Ovary (tissue), 9 donors: ENCODE measurements around the gene ARCN1. TPM values are rescaled to one million over a fixed set of nuclear protein-coding genes. Genes with fewer than 3 reads are reported as not detected.
"Not testable (repeated sequence)": the region's sequence is repeated elsewhere in the genome, so short reads cannot be mapped to it uniquely, and the experiment has no call there.

Source experiments
- DNase-seq, 5 donors: peaks; one replicate each; pipeline ENCODE4 v3.0.0-alpha.2; 2019 to 2020
- H3K27ac ChIP-seq, 2 donors: fragments of 200-600 bp; one replicate each; pipeline versions ENCODE4 v1.5.1 to v1.8.0; 2019 to 2022
- H3K27me3 ChIP-seq: fragments of 200-600 bp; one replicate; pipeline ENCODE4 v1.8.0; 2022
- H3K36me3 ChIP-seq: fragments of 200-600 bp; sonication (generic); one replicate; pipeline ENCODE4 v1.5.1; 2019
- H3K4me1 ChIP-seq: one replicate; pipeline ENCODE4 v1.8.1; 2013; ENCODE audit warnings: mild to moderate bottlenecking, moderate library complexity; ENCODE audit not compliant: insufficient read depth
- H3K4me3 ChIP-seq: fragments of 200-600 bp; sonication (generic); one replicate; pipeline ENCODE4 v1.5.1; 2017
- H3K9me3 ChIP-seq, 2 donors: fragments of 200-600 bp in 1 of 2; sonication (generic) in 1 of 2; one replicate each; pipeline versions ENCODE4 v1.5.1 to v1.8.1; 2013 to 2019; ENCODE audit warnings: mild to moderate bottlenecking in 1 of 2, moderate library complexity in 1 of 2
- EP300 ChIP-seq: sonication (generic); formaldehyde crosslinking; IDR thresholded peaks from one replicate; pipeline ENCODE4 v1.6.1; 2017; ENCODE audit warnings: antibody characterized with exemption
- POLR2A ChIP-seq: fragments of 450-650 bp; IDR thresholded peaks from one replicate; pipeline ENCODE4 v1.6.1; 2017; ENCODE audit warnings: antibody characterized with exemption, mild to moderate bottlenecking, moderate library complexity
- WGBS, 3 donors: extraction: QIAGEN DNeasy Blood & Tissue Kit in 1 of 3; methylation state at CpG; one replicate each; pipeline versions ENCODE4 v1.1.5 to v1.1.7; 2013 to 2017; 5-methylcytosine and 5-hydroxymethylcytosine counted together
- intact Hi-C, 4 donors: fragments of 100-400 bp; cut with DNase I; formaldehyde crosslinking; loops; one replicate each; pipeline versions ENCODE4 v1.11.0 to v1.15.1; 2022 to 2023
- polyA plus RNA-seq, 2 donors: library from polyadenylated mRNA; stranded (reverse); fragments of 200-250 nt in 1 of 2; fragments of 350-450 nt in 1 of 2; fragmentation: Illumina TruSeq in 1 of 2; extraction: RNeasy Lipid Tissue Mini Kit (QIAGEN cat#74804) in 1 of 2; gene quantifications; one replicate each; pipeline ENCODE4 v1.2.3, GENCODE V29; 2013 to 2014
- total RNA-seq, 7 donors: library from RNA; depleted of rRNA in 2 of 7; stranded (reverse); fragments of >200 nt in 2 of 7; fragmentation: NEBNext Ultra II Directional in 3 of 7; extraction: Animal tissue kit (Norgen Biotek cat#: 25700) in 3 of 7; gene quantifications; one replicate each; pipeline versions ENCODE4 v1.1.0 to v1.2.4, GENCODE V29; 2016 to 2023
- TF ChIP-seq, protein P1 (sequence below), 3 donors: fragments of 450-650 bp in 2 of 3; fragments of 200-600 bp in 1 of 3; IDR thresholded peaks; one replicate each; pipeline versions ENCODE4 v1.5.1 to v1.8.0; 2016 to 2022; ENCODE audit warnings: antibody characterized with exemption in 3 of 3, mild to moderate bottlenecking in 1 of 3
- donor health status: DM: no; HTN: no; CAD: no; lungs with moderate emphysema.
- donor health status: DM: no; HTN: no; CAD: no.
- donor health status: Bipolar disorder and iron deficiency.
- donor health status: DM: yes; HTN: yes; CAD: no.
- donor health status: DM: no; HTN: no; CAD: no.
- donor health status: DM: yes; HTN: yes; CAD: no.

ARCN1 gene
- total and polyA plus RNA-seq, 9 donors: 60.2 to 154 (median 125) TPM

DNA sequence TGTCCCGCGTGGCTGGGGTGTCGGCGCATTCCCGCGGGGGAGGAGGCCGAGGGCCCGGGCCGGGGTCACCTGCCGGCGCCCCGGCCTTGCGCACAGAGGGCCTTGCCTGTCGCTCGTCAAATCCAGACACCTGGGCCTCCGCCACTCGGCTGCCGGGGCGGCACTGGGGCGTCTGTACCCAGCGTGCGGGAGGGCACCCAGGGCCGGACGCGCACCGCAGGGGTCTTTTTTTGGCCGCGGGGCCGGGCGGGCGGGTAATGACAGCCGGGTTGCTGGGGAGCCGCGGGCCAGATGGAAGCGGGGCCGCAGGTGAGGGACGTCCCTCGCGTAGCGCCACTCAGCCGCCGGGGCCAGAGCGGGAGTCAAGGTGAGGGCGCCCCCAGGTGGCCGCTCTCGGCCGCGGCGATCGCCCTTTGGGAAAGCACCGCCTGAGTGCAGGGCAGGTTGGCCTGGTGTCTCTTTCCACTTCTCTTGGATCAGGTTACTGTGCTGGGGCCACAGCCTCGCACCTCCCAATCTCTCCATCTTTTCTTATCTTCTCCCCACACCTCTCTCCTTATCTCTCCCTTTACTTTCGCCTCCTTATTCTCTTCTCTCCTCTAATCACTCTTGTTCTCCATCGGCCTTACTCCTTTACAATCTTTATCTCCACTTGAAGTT is 38.7 kb downstream of the ARCN1 start:
- Histone ChIP-seq H3K9me3 (no peaks in the 10 kb centered on the region), H3K4me3 (peak overlapping the region; percentile 76), H3K27me3 (no peaks in the 10 kb centered on the region), H3K27ac (peak overlapping the region; percentile 64 to 71), H3K36me3 (no peaks in the 10 kb centered on the region), H3K4me1 (peaks cover 12% of the 10 kb centered on the region)
- 3 to 4% (median 3%) methylated on average over 27 to 54 of the region's 54 CpGs for WGBS, 3 donors
- DNase-seq: peak; percentile 78 to 89 (median 86)
- intact Hi-C loops: loop anchor here in 1 of 4 donors (5.0 kb wide), 1 partner anchor 34 kb away; no protein-coding TSS in a partner anchor
- no peak for TF ChIP-seq EP300
- TF ChIP-seq, protein P1, sequence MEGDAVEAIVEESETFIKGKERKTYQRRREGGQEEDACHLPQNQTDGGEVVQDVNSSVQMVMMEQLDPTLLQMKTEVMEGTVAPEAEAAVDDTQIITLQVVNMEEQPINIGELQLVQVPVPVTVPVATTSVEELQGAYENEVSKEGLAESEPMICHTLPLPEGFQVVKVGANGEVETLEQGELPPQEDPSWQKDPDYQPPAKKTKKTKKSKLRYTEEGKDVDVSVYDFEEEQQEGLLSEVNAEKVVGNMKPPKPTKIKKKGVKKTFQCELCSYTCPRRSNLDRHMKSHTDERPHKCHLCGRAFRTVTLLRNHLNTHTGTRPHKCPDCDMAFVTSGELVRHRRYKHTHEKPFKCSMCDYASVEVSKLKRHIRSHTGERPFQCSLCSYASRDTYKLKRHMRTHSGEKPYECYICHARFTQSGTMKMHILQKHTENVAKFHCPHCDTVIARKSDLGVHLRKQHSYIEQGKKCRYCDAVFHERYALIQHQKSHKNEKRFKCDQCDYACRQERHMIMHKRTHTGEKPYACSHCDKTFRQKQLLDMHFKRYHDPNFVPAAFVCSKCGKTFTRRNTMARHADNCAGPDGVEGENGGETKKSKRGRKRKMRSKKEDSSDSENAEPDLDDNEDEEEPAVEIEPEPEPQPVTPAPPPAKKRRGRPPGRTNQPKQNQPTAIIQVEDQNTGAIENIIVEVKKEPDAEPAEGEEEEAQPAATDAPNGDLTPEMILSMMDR (IDR thresholded peaks at IDR 0.05): peak; percentile 62 to 87 (median 78)

- DNase-seq: peak in 1 of 5 donors; percentile 38
- 64 to 71% (median 66%) methylated on average over 19 of the region's 19 CpGs for WGBS, 3 donors
- not testable (repeated sequence) for H3K27ac ChIP-seq, H3K4me3 ChIP-seq, H3K27me3 ChIP-seq, H3K9me3 ChIP-seq, H3K36me3 ChIP-seq, H3K4me1 ChIP-seq
- intact Hi-C loops: loop anchor here in 1 of 4 donors (5.0 kb wide), 1 partner anchor 34 kb away; no protein-coding TSS in a partner anchor
Observed at GRCh38 chr11:118611433-118611795, 39.2 kb downstream of the ARCN1 start.

DNA sequence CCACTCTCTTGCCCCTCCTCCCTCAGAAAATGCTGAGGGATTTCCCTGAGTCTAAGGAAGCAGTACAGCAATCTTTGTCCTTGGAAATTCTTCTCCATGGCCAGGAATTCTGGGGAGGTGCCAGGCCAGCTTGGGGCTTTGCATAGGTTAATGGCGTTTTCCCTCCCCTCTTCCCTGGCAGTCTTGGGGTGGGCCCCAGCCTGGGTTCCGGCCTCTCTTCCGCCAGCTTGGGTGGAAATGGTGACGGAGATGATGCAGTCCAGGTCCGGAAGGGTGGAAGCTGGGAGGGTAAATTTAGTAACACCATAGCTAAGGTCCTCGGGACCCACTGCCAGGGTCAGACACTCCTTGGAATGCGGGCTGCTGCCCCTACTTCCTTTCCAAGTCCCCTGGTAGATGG is 40.2 kb downstream of the ARCN1 start:
- no peak for TF ChIP-seq EP300
- TF ChIP-seq, protein P1 (IDR thresholded peaks at IDR 0.05): no peak
- TF ChIP-seq POLR2A: no peak
- WGBS, 3 donors: 4 to 12% (median 9%) methylated on average over 7 of the region's 7 CpGs
- peak in 4 of 5 donors; percentile 54 to 83 (median 72) for DNase-seq
- no peak overlapping the region for H3K4me3 ChIP-seq
- no peaks in the 10 kb centered on the region for H3K9me3 ChIP-seq
- intact Hi-C loops: loop anchor here in 1 of 4 donors (5.0 kb wide), 1 partner anchor 35 kb away; no protein-coding TSS in a partner anchor
- peaks cover 6% of the 10 kb centered on the region for H3K4me1 ChIP-seq
- H3K27me3 ChIP-seq: no peaks in the 10 kb centered on the region
- peak overlapping the region; percentile 9 to 52 for H3K27ac ChIP-seq
- H3K36me3 ChIP-seq: no peaks in the 10 kb centered on the region

GRCh38 chr11:118614511-118614910 is 42.3 kb downstream of the ARCN1 start:
- Histone ChIP-seq H3K27ac (no peak overlapping the region), H3K9me3 (no peaks in the 10 kb centered on the region), H3K27me3 (no peaks in the 10 kb centered on the region), H3K4me1 (peaks cover 15% of the 10 kb centered on the region), H3K36me3 (no peaks in the 10 kb centered on the region), H3K4me3 (no peak overlapping the region)
- intact Hi-C loops: loop anchor here in 1 of 4 donors (5.0 kb wide), 1 partner anchor 37 kb away; no protein-coding TSS in a partner anchor
- no peak for DNase-seq
- TF ChIP-seq EP300: no peak
- TF ChIP-seq, protein P1 (IDR thresholded peaks at IDR 0.05): no peak
- no peak for TF ChIP-seq POLR2A
- 82 to 86% (median 86%) methylated on average over 7 of the region's 7 CpGs for WGBS, 3 donors

DNA sequence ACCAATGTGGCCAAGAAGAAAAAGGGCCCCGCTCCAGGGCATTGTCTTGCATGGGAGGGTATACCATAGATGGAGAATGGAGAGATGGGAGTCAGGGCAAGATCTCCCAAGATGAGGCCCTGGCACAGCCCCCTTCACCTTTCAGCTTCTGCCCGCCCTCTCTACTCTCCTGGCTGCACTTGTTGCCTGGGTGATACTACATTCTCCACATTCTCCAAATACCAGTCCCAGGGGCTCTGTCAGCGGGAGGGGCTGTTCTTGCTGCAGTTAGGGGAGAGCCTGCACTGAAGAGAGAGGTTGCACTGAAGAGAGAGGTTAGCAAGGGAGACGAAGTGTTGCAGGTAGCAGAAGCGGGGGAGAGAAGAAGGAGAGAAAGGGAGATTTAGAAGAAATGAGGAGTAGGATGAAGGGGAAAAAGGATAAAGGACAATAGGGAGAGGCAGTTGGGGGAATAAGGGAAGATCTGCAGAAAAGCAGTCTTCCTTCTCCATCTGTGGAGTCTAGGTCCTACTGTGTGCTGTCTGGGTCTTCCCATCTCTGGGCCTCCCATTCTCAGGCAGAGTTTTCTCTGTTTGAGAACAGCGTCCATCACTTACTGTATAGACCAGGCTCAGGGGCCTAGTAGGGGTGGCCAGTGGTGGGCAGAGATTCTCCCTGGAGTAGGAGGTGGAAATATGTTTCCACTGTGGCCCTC is 43.2 kb downstream of the ARCN1 start:
- no peaks in the 10 kb centered on the region for H3K27me3 ChIP-seq
- H3K27ac ChIP-seq: no peak overlapping the region
- TF ChIP-seq EP300 (no peak), POLR2A (no peak)
- TF ChIP-seq, protein P1 (IDR thresholded peaks at IDR 0.05): no peak
- H3K36me3 ChIP-seq: no peaks in the 10 kb centered on the region
- intact Hi-C loops: no loop called here
- peak in 1 of 5 donors; percentile 11 for DNase-seq
- H3K4me1 ChIP-seq: peaks cover 14% of the 10 kb centered on the region
- 66 to 83% (median 78%) methylated on average over 6 of the region's 6 CpGs for WGBS, 3 donors
- no peak overlapping the region for H3K4me3 ChIP-seq
- H3K9me3 ChIP-seq: no peaks in the 10 kb centered on the region
